Memory B cell (primary cell): ENCODE results near the gene EIF4G3.
A peak's percentile ranks its signal among the peaks of the same experiment; 100 is the strongest.

Experiments
- ATAC-seq: fragments of 150-1000 bp; cut with Tn5 transposase; 2 replicates; pipeline ENCODE4 v1.10.0; 2021; ENCODE audit warnings: low read depth, mild to moderate bottlenecking, moderate library complexity
- DNase-seq, 2 donors: peaks; one replicate each; pipeline ENCODE4 v3.0.0; 2022; ENCODE audit warnings: low spot score in 2 of 2
- H3K27ac Mint-ChIP-seq: one replicate; pipeline ENCODE4 v1.8.0; 2022; ENCODE audit warnings: mild to moderate bottlenecking, moderate library complexity, mixed read lengths
- H3K27me3 Mint-ChIP-seq: one replicate; pipeline ENCODE4 v1.8.0; 2022; ENCODE audit warnings: mixed read lengths
- H3K36me3 Mint-ChIP-seq: one replicate; pipeline ENCODE4 v1.8.0; 2022; ENCODE audit warnings: mild to moderate bottlenecking, mixed read lengths
- H3K4me1 Mint-ChIP-seq: one replicate; pipeline ENCODE4 v1.8.0; 2022; ENCODE audit warnings: mixed read lengths
- H3K4me3 Mint-ChIP-seq: one replicate; pipeline ENCODE4 v1.8.0; 2022; ENCODE audit warnings: mild to moderate bottlenecking, moderate library complexity, mixed read lengths
- H3K9me3 Mint-ChIP-seq: one replicate; pipeline ENCODE4 v1.8.0; 2022; ENCODE audit warnings: mixed read lengths

The EIF4G3 gene

DNA sequence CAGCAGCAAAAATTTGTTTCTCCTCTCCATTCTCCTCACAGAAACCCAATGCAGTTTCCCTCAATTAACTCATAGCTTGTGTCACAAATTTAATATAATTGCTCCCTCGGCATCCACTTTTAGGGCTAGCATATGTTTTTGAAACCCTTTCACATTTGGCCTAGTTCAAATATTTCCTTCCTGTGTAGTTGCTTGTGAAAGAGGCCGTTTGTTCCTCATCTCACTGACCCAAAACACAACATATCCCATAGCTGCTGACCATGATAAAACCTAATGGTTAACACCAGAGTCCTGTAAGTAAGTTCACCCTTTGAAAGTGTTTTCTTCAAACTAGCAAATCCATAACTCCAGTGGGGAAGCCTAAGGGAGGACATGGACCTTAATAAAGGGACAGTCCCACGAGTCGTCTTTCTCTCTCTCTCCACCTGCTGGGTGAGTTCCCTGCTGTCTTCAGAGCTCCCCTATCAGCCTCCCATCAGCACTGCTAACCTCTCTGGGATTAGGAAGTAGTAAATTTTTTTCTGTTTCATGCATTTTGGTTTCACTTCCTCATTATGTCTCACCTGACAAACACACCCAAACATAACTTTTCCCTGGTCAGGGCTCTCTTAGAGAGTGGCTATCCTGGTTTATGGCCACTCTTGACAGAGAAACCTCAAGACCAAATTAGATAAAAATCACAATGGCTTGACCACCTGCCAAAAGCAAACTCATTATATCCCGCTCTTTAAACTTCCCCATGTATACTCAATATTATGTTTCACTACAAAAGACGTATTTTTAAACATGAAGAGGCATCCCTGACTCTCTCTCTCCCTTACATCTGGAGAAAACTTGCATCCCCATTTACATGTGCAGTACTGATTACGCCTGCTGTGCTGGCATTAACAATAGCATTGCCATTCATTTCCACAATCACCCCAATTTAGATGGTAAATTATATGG is 211.9 kb downstream of the EIF4G3 start:
- Mint-ChIP-seq H3K9me3 (no peaks in the 10 kb centered on the region), H3K36me3 (peaks cover 2% of the 10 kb centered on the region), H3K27me3 (no peaks in the 10 kb centered on the region), H3K4me3 (peak overlapping the region; percentile 76), H3K27ac (peak overlapping the region; percentile 71), H3K4me1 (peaks cover 19% of the 10 kb centered on the region)
- DNase-seq: peak; percentile 20 to 39
- peak; percentile 97 for ATAC-seq

GRCh38 chr1:20962576-20963258 is 214.0 kb downstream of the EIF4G3 start:
- no peaks in the 10 kb centered on the region for H3K27me3 Mint-ChIP-seq
- H3K27ac Mint-ChIP-seq: no peak overlapping the region
- peaks cover 23% of the 10 kb centered on the region for H3K4me1 Mint-ChIP-seq
- ATAC-seq: no peak
- peaks cover 5% of the 10 kb centered on the region for H3K36me3 Mint-ChIP-seq
- no peak overlapping the region for H3K4me3 Mint-ChIP-seq
- DNase-seq: no peak
- H3K9me3 Mint-ChIP-seq: no peaks in the 10 kb centered on the region

DNA sequence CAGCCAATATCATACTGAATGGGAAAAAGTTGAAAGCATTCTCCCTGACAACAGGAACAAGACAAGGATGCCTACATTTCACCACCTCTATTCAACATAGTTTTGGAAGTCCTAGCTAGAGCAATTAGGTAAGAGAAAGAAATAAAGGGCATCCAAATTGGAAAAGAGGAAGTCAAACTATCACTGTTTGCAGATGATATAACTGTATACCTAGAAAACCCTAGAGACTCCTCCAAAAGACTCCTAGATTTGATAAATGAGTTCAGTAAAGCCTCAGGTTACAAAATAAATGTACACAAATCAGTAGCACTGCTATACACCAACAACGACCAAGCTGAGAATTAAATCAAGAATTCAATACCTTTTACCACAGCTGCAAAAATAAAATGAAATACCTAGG is 218.3 kb downstream of the EIF4G3 start:
- no peak for DNase-seq

GRCh38 chr1:20956272-20956671 is 220.4 kb downstream of the EIF4G3 start:
- H3K27ac Mint-ChIP-seq: no peak overlapping the region
- ATAC-seq (no peak), DNase-seq (no peak)
- H3K4me3 Mint-ChIP-seq: no peak overlapping the region
- H3K4me1 Mint-ChIP-seq: peaks cover 11% of the 10 kb centered on the region
- no peaks in the 10 kb centered on the region for H3K27me3 Mint-ChIP-seq
- H3K9me3 Mint-ChIP-seq: no peaks in the 10 kb centered on the region
- H3K36me3 Mint-ChIP-seq: peaks cover 23% of the 10 kb centered on the region

More for the DNA sequence above, 218.3 kb downstream of the EIF4G3 start:
- Mint-ChIP-seq H3K36me3 (peaks cover 24% of the 10 kb centered on the region), H3K4me1 (peaks cover 11% of the 10 kb centered on the region), H3K27me3 (no peaks in the 10 kb centered on the region), H3K27ac (no peak overlapping the region), H3K4me3 (no peak overlapping the region), H3K9me3 (no peaks in the 10 kb centered on the region)
- no peak for ATAC-seq

- Mint-ChIP-seq H3K27ac (no peak overlapping the region), H3K27me3 (no peaks in the 10 kb centered on the region), H3K4me1 (peaks cover 6% of the 10 kb centered on the region), H3K9me3 (no peaks in the 10 kb centered on the region), H3K4me3 (no peak overlapping the region), H3K36me3 (peaks cover 16% of the 10 kb centered on the region)
- DNase-seq: no peak
- ATAC-seq: no peak
These were observed 226.0 kb downstream of the EIF4G3 start for GRCh38 chr1:20950679-20951078.

GRCh38 chr1:20949871-20950590 is 226.7 kb downstream of the EIF4G3 start:
- DNase-seq (no peak), ATAC-seq (no peak)
- Mint-ChIP-seq H3K4me3 (no peak overlapping the region), H3K27me3 (no peaks in the 10 kb centered on the region), H3K36me3 (peaks cover 14% of the 10 kb centered on the region), H3K27ac (no peak overlapping the region), H3K9me3 (no peaks in the 10 kb centered on the region), H3K4me1 (peaks cover 6% of the 10 kb centered on the region)

GRCh38 chr1:20948101-20948500 is 228.6 kb downstream of the EIF4G3 start:
- Mint-ChIP-seq H3K9me3 (no peaks in the 10 kb centered on the region), H3K27me3 (no peaks in the 10 kb centered on the region), H3K4me1 (peaks cover 6% of the 10 kb centered on the region), H3K27ac (no peak overlapping the region), H3K36me3 (peaks cover 11% of the 10 kb centered on the region), H3K4me3 (no peak overlapping the region)
- no peak for DNase-seq
- ATAC-seq: no peak

- peaks cover 11% of the 10 kb centered on the region for H3K36me3 Mint-ChIP-seq
- H3K27ac Mint-ChIP-seq: no peak overlapping the region
- peaks cover 6% of the 10 kb centered on the region for H3K4me1 Mint-ChIP-seq
- no peaks in the 10 kb centered on the region for H3K9me3 Mint-ChIP-seq
- ATAC-seq (no peak), DNase-seq (no peak)
- H3K27me3 Mint-ChIP-seq: no peaks in the 10 kb centered on the region
- H3K4me3 Mint-ChIP-seq: no peak overlapping the region
These were observed 229.3 kb downstream of the EIF4G3 start for GRCh38 chr1:20947409-20947808.

DNA sequence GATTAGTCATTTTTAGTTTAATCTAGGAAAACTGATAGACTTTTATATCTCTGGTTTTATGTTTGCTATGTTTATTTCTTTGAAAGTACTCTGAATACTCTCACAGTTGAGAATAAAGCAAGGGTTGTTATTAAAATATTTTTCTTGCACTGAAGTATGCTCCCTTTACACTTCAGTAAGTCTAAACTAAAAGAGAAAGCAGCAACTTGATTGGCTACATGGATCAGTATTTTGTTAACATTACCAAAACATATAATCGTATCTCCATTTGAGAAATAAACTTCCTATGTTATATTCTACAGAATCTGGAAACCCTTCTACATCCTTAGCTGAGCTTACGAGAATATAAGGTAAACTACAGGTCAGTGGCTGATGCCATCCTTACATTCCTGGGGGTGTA is 240.1 kb downstream of the EIF4G3 start:
- no peak for ATAC-seq
- H3K4me1 Mint-ChIP-seq: peaks cover 15% of the 10 kb centered on the region
- no peak overlapping the region for H3K27ac Mint-ChIP-seq
- H3K36me3 Mint-ChIP-seq: peaks cover 14% of the 10 kb centered on the region
- no peak overlapping the region for H3K4me3 Mint-ChIP-seq
- no peak for DNase-seq
- H3K27me3 Mint-ChIP-seq: no peaks in the 10 kb centered on the region
- H3K9me3 Mint-ChIP-seq: no peaks in the 10 kb centered on the region

DNA sequence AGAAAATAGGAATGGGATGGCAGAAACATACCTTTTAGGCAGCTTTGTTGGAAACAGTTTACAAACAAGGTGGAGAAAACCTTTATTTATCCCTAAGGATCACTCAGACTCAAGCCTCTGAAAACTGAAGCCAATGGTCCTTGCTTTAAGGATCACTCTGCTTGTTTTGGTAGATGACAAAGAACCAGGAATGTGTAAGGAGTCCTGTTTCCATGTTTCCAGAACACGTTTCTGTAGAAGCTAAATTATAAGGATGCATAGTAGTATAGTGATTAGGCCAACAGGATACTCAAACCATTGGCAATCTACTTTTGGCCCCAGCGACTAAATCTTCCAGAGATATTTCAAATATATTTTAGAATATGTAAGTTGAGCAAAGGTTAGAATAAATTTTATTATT is 240.5 kb downstream of the EIF4G3 start:
- H3K4me3 Mint-ChIP-seq: no peak overlapping the region
- DNase-seq (no peak), ATAC-seq (no peak)
- H3K4me1 Mint-ChIP-seq: peaks cover 15% of the 10 kb centered on the region
- H3K9me3 Mint-ChIP-seq: no peaks in the 10 kb centered on the region
- H3K36me3 Mint-ChIP-seq: peaks cover 10% of the 10 kb centered on the region
- H3K27me3 Mint-ChIP-seq: no peaks in the 10 kb centered on the region
- no peak overlapping the region for H3K27ac Mint-ChIP-seq

DNA sequence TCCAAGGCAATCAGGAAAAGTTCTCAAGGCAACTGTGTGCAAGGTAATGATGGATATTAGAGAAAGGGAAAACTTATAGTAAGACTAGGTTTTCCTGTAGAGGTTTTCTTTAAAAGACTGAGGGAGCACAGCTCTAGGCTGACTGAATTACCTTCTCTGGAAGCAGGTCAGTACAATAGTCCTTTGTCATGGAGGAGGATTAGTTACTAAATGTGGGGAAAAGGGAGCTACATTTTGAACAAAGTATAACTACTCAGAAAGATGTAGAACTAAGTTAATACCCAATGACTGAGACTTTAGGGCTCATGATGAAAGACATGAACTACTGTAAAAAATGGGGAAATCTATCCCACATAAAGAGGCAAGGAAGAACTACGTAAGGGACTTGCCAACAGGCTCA is 241.0 kb downstream of the EIF4G3 start:
- no peaks in the 10 kb centered on the region for H3K27me3 Mint-ChIP-seq
- ATAC-seq (no peak), DNase-seq (no peak)
- H3K4me3 Mint-ChIP-seq: no peak overlapping the region
- H3K27ac Mint-ChIP-seq: no peak overlapping the region
- peaks cover 15% of the 10 kb centered on the region for H3K4me1 Mint-ChIP-seq
- H3K9me3 Mint-ChIP-seq: no peaks in the 10 kb centered on the region
- peaks cover 9% of the 10 kb centered on the region for H3K36me3 Mint-ChIP-seq

DNA sequence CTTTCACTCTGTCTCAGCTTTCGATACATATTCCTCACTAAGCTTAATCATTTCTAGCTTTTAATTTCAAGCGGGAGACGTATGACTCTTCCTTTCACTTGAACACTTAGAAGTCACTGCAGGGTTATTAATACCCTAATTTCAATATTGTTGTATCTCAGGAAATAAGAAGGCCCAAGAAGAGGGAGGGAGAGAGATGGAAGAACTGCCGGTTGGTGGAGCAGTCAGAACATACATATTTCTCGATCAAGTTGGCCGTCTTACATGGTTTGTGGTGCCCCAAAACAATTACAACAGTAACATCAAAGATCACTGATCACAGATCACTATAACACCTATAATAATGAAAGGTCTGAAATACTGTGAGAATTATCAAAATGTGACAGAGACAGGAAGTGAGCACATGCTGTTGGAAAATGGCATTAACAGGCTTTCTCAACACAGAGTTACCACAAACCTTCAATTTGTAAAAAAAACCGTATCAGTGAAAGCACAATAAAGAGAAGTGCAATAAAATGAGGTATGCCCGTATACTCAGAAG is 244.2 kb downstream of the EIF4G3 start:
- Mint-ChIP-seq H3K9me3 (peaks cover 1% of the 10 kb centered on the region), H3K4me1 (peaks cover 17% of the 10 kb centered on the region), H3K27me3 (no peaks in the 10 kb centered on the region), H3K36me3 (peaks cover 15% of the 10 kb centered on the region), H3K27ac (peak overlapping the region; percentile 86), H3K4me3 (peak overlapping the region; percentile 2)
- peak; percentile 41 for ATAC-seq
- no peak for DNase-seq

DNA sequence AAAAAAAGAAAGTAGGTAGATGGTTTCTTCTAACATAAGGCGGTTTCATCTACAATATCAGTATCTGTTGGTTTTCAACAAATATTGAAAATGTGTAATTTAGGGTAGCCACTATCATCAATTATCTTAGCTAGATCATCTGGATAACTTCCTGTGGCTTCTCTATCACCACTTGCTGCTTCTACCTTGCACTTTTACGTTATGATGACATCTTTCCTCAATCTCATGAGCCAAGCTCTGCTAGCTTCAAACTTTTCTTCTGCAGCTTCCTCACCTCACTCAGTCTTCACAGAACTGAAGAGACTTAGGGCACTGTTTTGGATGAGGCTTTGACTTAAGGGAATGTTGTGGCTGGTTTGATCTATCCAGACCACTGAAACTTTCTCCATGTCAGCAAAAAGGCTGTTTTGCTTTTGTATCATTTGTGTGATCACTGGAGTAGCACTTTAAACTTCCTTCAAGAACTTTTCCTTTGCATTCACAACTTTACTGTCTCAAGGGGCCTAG is 244.7 kb downstream of the EIF4G3 start:
- ATAC-seq: peak; percentile 17
- H3K27ac Mint-ChIP-seq: peak overlapping the region; percentile 86

More for the DNA sequence above, 244.7 kb downstream of the EIF4G3 start:
- Mint-ChIP-seq H3K9me3 (peaks cover 1% of the 10 kb centered on the region), H3K36me3 (peaks cover 15% of the 10 kb centered on the region), H3K4me1 (peaks cover 19% of the 10 kb centered on the region), H3K4me3 (peak overlapping the region; percentile 2), H3K27me3 (no peaks in the 10 kb centered on the region)
- no peak for DNase-seq
